HG02981 (cell line): ENCODE results near the gene PANX2.

Experiments
- ATAC-seq: cut with Tn5 transposase; IDR thresholded peaks from one replicate; pipeline ENCODE4 v1.9.1; 2021; ENCODE audit warnings: mild to moderate bottlenecking, moderate library complexity; ENCODE audit not compliant: unreplicated experiment

The PANX2 gene

DNA sequence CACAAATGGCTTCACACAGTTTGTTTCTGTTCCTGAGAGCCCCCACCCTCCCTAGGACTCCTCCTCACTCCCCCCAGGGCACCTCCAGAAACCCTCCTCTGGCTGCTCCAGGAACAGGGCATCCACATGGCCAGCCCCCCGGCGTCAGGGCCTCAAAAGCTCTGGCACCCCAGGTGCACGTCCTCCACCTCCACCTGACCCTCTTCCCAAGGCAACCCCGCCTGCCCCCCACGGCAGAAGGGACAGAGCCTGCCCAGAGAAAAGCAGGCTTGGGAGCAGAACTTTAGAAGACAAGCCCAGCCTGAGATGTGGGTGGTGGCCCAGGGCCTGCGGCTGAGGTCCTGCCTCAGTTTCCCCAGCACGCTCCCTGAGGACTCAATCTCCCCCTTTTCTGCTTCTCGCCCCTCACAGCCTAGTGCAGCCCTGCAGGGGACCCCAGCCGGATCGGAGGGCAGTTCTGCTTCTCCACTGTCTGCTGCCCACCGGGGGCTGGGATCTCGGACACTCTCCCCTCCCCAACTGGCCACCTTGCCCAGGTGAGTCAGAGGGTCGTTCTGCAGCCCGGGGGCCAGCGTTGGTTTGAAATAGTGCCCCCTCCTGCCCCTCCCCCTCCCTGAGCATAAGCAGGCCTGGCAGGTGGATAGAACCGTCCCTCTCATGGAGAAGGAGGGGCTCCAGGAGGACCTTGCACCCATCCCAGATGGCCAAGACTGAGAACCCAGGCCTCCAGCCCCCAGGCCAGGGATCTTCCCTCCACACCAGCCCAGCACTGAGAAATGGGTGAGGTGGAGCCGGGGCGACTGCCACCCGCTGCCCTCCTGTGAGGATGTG, 12.8 kb downstream of the PANX2 start:
- no peak for ATAC-seq

DNA sequence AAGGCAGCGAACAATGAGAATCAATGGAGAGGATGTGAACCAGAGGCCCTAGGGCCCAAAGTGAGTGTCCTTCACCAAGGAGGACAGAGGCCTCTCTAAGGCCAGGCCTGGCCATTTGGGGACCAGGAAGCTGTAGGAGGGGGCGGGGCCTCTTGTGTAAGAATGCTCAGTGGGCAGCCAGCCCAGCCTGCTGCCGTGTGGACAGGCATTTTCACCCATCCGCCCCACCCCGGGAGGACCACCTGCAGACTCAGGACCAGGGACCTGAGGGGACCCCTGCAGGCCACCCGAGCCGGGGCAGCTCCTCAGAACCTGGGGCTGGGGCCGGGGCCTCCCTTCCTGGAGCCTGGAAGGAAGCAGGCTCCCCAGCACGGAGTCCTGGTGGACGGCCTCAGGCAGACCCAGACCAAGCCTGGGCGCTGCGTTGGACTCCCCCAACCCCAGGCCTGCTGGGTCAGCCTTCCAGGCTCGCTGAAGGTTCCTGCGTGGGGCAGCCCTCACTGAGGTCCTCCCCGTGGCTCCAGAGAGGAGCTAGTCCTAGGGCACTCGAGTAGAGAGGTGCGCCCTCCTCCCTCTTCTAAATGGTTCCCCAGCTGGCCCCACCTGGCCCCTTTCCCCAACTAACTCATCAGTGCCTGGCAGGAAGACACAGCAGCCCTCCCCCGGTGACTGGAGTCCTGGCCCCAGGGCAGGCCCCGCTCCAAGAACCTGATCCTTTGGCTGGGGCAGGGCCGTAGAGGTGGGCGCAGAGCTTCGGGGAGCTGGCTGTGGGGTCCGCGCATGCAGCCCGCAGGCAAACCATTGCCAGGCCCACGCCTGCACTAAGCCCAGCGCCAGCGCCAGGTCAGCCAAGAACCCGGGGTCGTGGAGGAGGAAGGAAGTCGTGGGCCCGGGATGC, 13.7 kb downstream of the PANX2 start:
- ATAC-seq = no peak

DNA sequence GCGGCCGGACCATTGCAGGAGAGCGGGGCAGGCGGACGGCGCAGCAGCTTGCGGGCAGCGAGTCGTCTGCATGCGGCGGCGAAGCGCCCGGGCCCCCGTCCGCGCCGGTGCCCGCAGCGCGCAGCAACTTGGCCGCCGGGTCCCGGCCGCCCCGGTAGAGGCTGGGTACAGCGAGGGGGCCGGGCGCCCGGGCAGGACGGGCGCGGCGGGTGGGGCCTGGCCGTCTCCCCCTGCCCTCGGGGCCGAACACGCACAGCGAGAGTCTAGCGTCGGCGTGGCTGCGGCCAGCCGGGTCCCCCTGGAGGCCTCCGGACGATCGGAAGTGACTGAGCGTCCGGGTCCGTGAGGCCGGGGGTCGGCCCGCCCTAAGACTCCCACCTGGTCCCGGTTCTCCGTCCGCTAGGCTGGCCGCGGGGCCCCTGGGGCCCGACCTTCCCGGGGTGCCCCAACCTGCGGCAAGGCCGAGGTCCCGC, 14.4 kb downstream of the PANX2 start:
- ATAC-seq = no peak

DNA sequence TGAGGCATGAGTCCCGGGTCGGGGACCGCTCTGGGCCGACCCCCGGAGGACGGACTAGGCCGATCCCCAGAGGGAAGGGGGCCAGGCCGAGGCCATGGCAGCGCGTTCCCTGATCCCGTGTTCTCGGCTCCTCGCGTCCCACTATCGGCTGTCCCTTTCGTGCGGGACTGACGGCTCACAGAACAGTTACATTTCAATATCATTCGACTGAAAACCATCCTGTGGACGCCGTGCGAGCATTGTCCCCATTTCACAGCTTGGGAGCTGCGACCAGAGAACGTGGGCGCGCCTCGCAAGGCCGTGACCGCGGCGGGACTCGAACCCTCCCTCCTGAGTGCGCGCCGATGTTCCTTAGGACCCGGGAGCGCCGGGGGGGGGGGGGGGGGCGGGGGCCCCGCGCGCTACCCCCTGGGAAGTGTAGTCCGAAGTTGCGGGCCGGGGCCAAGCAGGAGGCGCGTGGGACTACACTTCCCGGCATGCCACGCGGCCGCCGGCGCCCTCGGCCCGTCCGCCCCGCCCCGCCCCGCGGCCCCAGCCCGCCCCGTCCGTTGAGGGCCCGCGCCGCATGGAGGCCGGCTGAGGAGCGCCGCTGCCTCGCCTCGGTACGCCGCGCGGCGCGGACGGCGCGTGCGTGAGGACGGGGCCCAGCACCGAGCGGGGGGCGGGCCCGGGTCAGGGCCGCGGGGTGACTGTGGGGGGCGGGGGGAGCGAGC, 15.0 kb downstream of the PANX2 start, which contains the start of gene TRABD:
TRABD (plus strand) TSS at position 539 of the 713 bp plus-strand sequence. CDS start 7,148 bp downstream, outside the sequence.
- ATAC-seq = peak; percentile 46

DNA sequence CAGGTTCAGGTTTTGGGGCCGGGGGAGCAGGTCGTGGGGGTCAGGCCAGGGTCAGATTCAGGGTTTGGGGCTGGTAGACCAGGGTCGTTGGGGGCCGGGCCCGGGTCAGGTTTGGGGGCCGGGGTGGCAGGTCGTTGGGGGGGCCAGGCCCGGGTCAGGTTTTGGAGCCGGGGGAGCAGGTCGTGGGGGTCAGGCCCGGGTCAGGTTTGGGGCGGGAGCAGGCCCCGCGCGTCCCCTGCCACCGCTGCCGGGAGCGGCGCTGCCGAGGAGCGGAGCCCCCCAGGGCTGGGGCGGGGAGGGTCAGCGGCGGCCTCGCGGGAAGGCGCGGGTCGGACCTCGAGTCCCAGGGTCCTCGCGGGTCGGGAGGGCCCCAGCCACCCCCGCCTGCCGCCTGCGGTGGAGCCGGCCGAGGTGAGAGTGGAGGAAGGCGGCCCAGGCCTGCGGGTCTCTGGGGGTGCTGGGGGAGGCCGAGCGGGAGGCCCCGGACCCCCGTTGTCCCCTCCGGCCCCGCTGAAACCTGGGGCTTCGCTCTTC, 15.7 kb downstream of the PANX2 start:
- no peak for ATAC-seq

DNA sequence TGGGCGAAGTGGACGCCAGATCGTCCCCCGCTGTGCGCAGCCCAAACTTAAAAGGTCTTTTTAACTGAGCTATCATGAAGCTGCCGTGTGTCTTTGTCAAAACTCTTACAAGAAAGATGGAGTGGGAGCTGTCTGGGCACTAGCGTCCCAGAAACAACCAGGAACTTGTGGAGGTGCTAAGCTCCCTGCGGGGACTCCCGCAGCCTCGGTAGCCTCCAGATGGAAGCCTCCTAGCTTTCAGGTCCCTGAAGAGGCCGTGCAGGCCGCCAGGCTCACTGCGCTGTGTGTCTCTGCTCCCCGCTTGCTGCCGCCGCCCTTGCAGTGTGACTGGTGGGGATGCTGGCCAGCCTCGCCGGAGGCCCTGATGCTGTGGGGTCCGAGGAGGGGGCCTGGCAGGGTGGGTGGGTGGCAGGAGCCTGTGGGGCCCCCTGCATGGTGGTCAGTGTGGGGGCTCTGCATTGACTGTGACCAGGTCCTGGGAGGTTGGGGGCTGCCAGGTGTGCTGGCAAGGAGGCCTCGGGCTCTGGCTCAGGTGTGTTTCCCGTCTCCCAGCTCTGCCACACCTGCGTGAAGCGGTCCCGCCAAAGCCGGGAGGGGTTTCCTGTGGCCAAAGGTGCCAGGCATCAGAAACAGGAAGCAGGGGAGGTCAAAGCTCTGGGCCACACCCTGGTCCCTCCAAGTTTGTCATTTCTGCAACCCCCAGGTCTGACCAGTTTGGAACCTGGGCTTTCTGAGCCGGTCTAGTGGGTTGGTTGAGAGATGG, 16.4 kb downstream of the PANX2 start:
- ATAC-seq = no peak

DNA sequence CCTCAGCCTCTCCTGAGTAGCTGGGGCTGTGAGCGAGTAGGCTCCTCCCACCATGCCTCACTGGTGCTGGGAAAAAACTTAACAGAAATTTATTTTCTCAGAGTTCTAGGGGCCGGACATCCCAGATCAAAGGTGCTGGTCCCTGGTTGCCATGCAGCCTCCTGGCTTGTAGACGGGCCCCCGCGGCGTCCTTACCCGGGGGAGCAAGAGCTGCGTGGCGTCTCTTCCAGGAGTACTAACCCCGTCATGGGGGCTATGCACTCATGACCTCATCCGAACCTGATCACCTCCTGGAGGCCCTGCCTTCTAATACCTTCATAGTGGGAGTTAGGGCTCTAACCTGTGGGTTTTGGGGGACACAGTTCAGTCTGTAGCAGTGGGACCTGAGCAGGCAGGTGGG, 17.8 kb downstream of the PANX2 start:
- ATAC-seq = no peak

DNA sequence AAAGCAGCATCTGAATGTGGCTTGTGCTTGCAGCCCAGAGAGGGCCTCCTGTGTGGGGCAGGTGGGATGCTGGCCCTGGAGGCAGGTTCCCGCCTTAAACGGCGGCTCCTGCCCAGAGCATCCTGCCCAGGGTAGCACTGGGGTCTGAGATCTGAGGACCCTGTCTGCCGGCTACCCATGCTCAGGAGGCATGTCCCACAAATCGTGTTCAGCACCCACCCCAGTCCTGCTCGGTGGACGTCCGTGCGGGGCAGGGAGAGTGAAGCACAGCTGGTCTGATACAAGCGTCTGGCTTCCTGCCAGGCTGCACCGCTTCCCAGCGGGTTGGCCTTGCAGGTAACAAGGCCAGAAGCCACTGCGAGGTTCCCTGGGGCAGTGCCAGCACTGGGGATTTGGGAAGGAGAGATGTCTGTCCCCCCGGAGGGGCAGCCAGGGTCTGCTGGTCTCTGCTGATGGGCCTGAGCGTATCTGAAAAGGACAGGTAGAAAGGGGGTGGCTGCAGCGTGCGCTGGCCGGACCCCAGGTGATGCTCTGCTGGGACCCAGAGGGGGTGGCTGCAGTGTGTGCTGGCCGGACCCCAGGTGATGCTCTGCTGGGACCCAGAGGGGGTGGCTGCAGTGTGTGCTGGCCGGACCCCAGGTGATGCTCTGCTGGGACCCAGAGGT, 18.8 kb downstream of the PANX2 start:
- ATAC-seq = no peak

DNA sequence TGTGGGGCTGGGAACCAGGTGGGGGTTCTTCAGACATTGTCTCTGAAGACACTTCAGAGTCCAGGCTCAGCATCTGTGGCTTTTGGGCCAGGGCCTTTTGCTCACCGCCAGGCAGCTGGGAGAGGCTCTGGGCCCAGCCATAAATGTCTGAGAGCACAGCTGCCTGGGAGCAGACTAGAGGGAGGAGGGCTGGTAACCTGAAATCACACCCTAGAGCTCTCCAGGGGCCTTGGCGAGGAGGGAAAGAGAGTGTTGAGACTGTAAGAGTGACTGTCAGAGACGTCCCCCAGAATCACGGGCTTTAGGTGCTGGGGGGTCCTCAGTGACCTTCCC, 19.3 kb downstream of the PANX2 start:
- ATAC-seq = no peak

DNA sequence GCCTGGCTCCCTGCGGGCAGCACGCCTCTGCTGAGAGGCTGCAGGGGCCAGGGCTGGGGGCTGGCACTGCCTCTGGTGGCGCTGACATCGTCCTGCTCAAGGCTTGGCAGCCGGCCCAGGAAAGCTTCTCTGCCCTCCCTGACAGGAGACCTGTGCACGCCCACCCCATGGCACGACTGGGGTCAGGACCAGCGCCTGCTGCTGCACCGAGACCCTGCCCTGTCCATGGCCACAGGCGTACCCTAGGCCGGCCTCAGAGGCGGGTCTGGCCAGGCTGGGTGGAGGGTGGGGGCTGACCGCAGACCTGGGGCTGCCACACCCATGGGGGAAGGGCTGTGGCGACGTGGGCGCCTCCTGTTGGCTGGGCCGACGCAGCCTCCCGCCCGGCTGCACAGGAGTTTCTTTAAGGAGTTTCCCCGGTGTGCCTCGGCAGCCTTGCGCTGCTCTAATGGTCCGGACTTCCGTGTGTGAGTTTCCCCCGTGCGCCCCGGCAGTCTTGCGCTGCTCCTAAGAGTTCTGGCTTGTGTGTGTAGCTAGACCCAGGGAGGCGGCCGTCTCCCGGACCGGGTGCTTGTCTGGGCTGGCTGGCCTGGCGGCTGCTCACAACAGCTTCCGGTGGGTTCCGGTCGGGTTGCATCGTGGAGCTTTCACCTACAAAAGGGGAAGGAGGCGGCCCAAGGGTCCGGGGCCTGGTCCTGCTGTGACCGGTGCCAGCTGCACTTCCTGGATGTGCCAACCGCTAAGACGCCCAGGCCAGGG, 19.8 kb downstream of the PANX2 start:
- ATAC-seq = peak; percentile 39

DNA sequence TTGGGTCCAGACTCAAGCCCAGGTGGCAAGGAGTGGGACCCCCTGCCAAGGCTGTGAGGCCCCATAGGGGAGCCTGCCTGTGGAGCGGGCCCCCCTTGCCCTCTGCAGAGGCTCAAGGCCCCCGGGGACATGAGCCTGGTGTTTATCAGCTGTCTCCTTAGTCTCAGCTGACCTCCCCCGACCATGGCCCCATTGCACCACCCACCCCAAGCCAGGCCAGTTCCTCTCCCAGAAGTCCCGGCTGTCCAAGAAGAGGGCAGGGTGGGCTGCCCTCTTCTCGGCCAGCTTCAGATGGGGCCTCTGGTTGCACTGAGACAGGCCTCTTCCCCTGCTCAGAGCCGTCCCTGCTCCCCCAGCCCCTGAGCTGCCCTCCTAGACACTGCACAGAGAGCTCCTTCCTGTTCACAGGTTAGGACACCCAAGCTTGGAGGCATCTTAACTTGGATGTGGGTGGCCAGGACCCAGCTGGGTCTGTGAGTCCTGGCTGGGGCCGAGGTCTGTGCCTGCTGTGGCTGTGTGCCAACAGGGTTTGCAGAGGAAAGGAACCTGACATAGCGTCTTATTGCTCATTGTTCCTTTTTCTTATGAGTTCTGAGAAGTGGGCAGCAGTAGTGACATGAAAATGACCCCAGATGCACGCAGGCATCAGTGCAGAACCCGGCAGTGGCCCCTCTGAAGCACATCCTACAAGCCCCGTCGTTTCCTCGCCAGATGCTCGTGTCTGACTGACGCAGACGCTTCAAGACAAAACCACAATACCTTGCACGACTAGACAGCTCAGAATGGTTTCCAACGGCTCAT, 20.6 kb downstream of the PANX2 start:
- ATAC-seq = peak; percentile 30

DNA sequence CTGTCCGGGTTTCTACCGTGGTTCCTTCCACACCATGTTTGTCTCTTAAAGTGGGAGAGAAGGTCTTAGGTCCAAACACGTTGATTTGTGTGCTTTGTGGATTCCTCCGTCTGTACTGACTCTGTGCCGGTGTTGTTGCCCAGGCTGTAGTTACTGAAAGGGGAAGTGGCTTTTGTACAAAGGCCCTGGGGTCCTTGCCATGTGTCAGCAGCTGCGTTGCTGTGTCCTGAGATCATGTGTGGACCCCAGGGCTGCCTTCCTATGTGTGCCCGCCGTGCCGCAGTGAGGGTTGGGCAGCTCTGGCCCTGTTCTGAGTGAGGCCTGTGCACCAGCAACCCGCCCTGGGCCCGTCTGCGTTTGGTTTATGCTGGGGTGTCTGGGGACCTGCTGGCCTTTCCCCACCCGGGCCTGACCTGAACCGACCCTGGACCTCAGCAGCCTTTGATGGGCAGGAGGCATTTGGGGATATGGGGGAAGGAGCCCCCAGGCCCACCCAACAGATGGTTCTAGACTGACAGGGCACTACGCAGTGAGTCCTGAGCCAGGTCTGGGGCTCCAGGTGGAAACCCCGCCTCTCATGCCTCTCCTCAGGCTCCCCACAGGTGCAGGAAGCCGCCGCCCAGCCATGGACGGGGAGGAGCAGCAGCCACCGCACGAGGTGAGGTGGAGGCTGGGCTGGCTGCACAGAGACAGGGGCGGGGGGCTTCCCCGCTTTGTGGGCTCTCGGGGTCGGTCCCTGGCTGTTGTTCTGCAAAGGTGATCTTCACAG, 22.1 kb downstream of the PANX2 start:
- ATAC-seq = no peak

DNA sequence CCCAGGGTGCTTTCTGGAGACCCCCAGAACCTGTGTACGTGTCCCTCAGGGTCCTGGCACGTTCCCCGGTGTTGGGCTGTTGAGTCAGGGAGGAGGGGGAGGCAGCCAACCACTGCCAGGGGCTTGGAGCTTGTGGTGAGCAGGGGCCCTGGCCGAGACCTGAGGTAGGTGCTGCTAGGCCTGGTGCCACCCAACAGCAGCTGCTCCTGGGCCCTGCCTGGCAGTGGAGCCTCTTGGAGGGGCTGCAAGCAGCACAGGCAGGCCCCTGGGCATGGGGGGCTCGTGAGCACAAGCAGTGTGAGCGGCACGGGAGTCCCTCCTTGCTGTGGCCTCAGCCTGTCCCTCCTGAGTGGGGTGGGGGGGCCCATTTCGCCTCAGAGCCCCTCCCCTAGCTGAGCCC, 23.1 kb downstream of the PANX2 start:
- ATAC-seq = no peak

DNA sequence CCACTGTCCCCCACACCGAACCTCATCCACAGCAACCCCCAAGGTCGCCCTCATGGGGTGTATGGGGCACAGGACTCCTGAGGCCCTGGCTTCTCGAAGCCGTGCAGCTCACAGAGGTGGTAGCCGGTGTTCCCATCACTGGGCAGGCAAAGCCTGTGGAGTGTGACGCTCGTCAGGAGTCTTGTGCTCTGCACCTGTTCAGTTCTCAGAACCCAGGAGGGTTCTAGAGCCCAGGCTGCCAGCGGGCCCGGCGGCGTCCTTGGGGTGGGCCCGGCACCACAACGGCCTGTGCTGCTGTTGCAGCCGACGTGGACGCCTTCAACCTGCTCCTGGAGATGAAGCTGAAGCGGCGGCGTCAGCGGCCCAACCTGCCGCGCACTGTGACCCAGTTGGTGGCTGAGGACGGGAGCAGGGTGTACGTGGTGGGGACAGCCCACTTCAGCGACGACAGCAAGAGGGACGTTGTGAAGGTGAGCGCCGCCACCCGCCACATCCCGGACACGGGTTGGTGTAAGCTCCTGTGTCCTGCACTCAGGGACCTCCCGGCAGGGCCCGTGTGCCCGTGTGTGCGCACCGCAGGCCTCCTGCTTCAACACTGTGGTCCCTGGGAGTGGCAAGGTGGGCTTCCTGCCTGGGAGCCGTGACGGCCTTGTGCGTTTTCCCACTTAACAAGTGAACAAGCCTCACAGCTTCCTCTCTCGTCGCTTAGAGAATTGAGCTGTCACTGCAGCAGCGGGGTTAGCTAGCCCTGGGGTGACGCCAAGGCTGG, 23.7 kb downstream of the PANX2 start:
- ATAC-seq = no peak

DNA sequence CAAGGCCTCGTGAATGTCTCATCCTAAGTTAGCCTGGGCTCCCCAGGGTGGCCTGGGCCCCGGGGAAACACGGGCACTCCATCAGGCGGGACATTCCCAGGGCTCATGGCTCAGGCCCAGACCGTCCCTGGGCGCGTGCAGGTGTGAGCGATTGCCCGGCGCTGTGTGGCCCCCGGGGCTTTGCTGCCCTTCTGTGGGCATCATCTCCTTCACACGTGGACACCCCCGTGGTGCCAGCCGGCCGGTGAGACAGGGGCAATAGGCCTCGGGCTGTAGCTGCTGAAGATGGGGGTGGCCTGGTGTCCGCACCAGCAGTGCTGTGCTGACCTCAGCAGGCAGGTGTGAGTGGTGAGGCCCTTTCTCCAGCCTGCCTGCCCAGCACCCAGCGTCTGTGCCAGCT, 25.7 kb downstream of the PANX2 start:
- ATAC-seq = no peak

DNA sequence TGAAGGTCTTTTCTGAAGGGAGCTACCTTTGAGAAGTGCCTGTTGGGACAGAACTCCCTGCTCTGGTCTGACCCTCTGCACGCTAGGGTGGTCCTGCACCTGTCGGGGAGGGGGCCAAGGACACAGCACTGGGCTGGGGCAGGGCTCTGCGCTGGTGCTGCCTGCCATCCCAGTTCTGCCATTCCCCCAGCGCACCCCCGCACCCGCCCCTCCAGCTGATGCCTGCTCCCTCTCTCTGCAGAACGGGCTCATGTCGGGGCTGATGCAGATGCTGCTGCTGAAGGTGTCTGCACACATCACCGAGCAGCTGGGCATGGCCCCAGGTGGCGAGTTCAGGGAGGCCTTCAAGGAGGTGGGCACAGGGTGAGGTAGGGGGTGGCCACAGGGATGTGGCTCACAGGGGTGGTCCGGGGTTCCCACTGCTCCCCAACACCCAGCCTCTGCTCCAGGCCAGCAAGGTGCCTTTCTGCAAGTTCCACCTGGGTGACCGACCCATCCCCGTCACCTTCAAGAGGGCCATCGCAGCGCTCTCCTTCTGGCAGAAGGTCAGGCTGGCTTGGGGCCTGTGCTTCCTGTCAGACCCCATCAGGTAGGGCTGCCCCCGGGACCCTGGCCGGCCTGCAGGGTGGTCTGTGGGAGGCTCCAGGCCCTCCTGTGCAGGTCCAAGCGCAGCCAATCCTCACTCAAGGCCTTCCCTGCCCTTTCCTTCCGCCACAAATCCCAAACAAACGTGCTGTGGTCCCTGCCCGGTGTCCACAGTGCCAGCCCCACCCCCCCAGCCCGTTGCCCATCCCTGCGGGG, 26.7 kb downstream of the PANX2 start:
- no peak for ATAC-seq
